Amniotic stem cell (primary cell): ENCODE measurements around the gene KRTAP29-1.
A peak's percentile ranks its signal among the peaks of the same experiment; 100 is the strongest.
"Not testable (repeated sequence)": the region's sequence is repeated elsewhere in the genome, so short reads cannot be mapped to it uniquely, and the experiment has no call there.

ENCODE experiments used
- DNase-seq: peaks from one replicate; lab custom pipeline; 2025; lab: John Stamatoyannopoulos, UW

KRTAP29-1 gene

GRCh38 chr17:41301916-41302901, at the start of gene KRTAP29-1:
Gene KRTAP29-1 (minus strand): TSS chr17:41302851. CDS start chr17:41302851, 0 bp downstream.
- DNase-seq, result no peak

- no peak for DNase-seq
Measured at GRCh38 chr17:41351177-41351576, 48.5 kb upstream of the KRTAP29-1 start.

- DNase-seq, result not testable (repeated sequence)
Measured at GRCh38 chr17:41350381-41350878, 47.8 kb upstream of the KRTAP29-1 start, which contains the start of gene KRT33A. Gene KRT33A (minus strand): TSS chr17:41350828. CDS start chr17:41350767, 61 bp downstream.

GRCh38 chr17:41347869-41348760, 45.5 kb upstream of the KRTAP29-1 start:
- no peak for DNase-seq

GRCh38 chr17:41346421-41346820, 43.8 kb upstream of the KRTAP29-1 start:
- DNase-seq, result not testable (repeated sequence)

GRCh38 chr17:41345992-41346391, 43.3 kb upstream of the KRTAP29-1 start:
- DNase-seq, result no peak

GRCh38 chr17:41343029-41343428, 40.4 kb upstream of the KRTAP29-1 start:
- no peak for DNase-seq

GRCh38 chr17:41340934-41341861, 38.5 kb upstream of the KRTAP29-1 start:
- DNase-seq, result no peak

- no peak for DNase-seq
Measured at GRCh38 chr17:41340494-41340893, 37.8 kb upstream of the KRTAP29-1 start.

GRCh38 chr17:41339571-41340172, 37.0 kb upstream of the KRTAP29-1 start:
- DNase-seq, result no peak

- DNase-seq, result no peak
Measured at GRCh38 chr17:41338961-41339485, 36.4 kb upstream of the KRTAP29-1 start.

GRCh38 chr17:41335747-41336146, 33.1 kb upstream of the KRTAP29-1 start:
- DNase-seq, result no peak

- no peak for DNase-seq
Measured at GRCh38 chr17:41334385-41335305, 32.0 kb upstream of the KRTAP29-1 start.

- DNase-seq, result no peak
Measured at GRCh38 chr17:41333836-41334235, 31.2 kb upstream of the KRTAP29-1 start.

GRCh38 chr17:41333098-41333497, 30.4 kb upstream of the KRTAP29-1 start:
- DNase-seq, result no peak

GRCh38 chr17:41332239-41332638, 29.6 kb upstream of the KRTAP29-1 start:
- DNase-seq, result no peak

- DNase-seq, result no peak
Measured at GRCh38 chr17:41331606-41332005, 29.0 kb upstream of the KRTAP29-1 start.

- peak; percentile 52 for DNase-seq
Measured at GRCh38 chr17:41329279-41329948, 26.8 kb upstream of the KRTAP29-1 start.

- no peak for DNase-seq
Measured at GRCh38 chr17:41328207-41328606, 25.6 kb upstream of the KRTAP29-1 start.
